Endothelial cell of umbilical vein (primary cell): ENCODE data around the gene VPS8. TPM values are rescaled to one million over a fixed set of nuclear protein-coding genes. Genes with fewer than 3 reads are reported as not detected.

Source experiments
- BruUV-seq: library from RNA; stranded (reverse); fragments of 400-500 nt; replicated peaks from 2 replicates; lab custom pipeline; 2021; lab: Mats Ljungman, UMichigan
- CTCF ChIA-PET: fragments of 300-600, 350-600 bp; sonication (Branson Sonifier 250); formaldehyde crosslinking; loops from one replicate; lab custom pipeline; 2021; ENCODE audit warnings: antibody characterized with exemption, inconsistent platforms; lab: Charles Lee
- POLR2A ChIA-PET: fragments of 300-600, 350-600 bp; sonication (Branson Sonifier 250); formaldehyde crosslinking; loops from one replicate; lab custom pipeline; 2021; ENCODE audit warnings: antibody characterized with exemption, inconsistent platforms; lab: Charles Lee
- DNase-seq: peaks from one replicate; pipeline ENCODE4 v3.0.0-alpha.2; 2011; ENCODE audit warnings: low read depth, low spot score
- FAIRE-seq: peaks from 2 replicates; lab custom pipeline; 2011; peaks lifted over from hg19 to GRCh38; lab: Jason Lieb, UNC
- H2AFZ ChIP-seq: 2 replicates; pipeline ENCODE4 v1.6.0; 2012; ENCODE audit warnings: low read depth, low read length, control low read depth, inconsistent platforms
- H3K27ac ChIP-seq: 2 replicates; pipeline ENCODE4 v1.5.1; 2011; ENCODE audit warnings: low read depth, mild to moderate bottlenecking, control low read depth, low read length, moderate library complexity; ENCODE audit not compliant: insufficient read depth
- H3K27me3 ChIP-seq, 2 experiments: 2 replicates each; pipeline versions ENCODE4 v1.6.0 to v1.6.1; 2011; ENCODE audit warnings: low read length in 2 of 2, mixed read lengths in 1 of 2; ENCODE audit not compliant: control insufficient read depth in 2 of 2, insufficient read depth in 2 of 2
- H3K36me3 ChIP-seq, 2 experiments: 2 replicates in 1 of 2; 3 replicates in 1 of 2; pipeline ENCODE4 v1.5.1; 2011; ENCODE audit warnings: low read length in 2 of 2, mild to moderate bottlenecking in 1 of 2, moderate library complexity in 1 of 2; ENCODE audit not compliant: control insufficient read depth in 2 of 2, insufficient read depth in 2 of 2; ENCODE audit errors: extremely low read depth in 1 of 2
- H3K4me1 ChIP-seq: 3 replicates; pipeline ENCODE4 v1.5.1; 2011; ENCODE audit warnings: mild to moderate bottlenecking, low read length; ENCODE audit not compliant: control insufficient read depth, insufficient read depth; ENCODE audit errors: extremely low read depth
- H3K4me2 ChIP-seq: 2 replicates; pipeline ENCODE4 v1.6.1; 2011; ENCODE audit warnings: low read length, control low read depth, mixed read lengths; ENCODE audit not compliant: insufficient read depth
- H3K4me3 ChIP-seq, 3 experiments: fragments of 200-600 bp in 1 of 3; sonication (generic), shearing (Covaris generic) in 1 of 3; replicated peaks in 1 of 3; 2 replicates each; pipeline ENCODE4 v1.5.1; 2011 to 2016; ENCODE audit warnings: control low read depth in 3 of 3, low read length in 3 of 3, mild to moderate bottlenecking in 2 of 3, inconsistent platforms in 1 of 3, low read depth in 1 of 3, moderate library complexity in 1 of 3; ENCODE audit not compliant: insufficient read depth in 1 of 3
- H3K79me2 ChIP-seq: 2 replicates; pipeline ENCODE4 v1.6.0; 2012; ENCODE audit warnings: low read length, inconsistent platforms; ENCODE audit not compliant: control insufficient read depth, insufficient read depth
- H3K9ac ChIP-seq: replicated peaks from 2 replicates; pipeline ENCODE3; 2011; ENCODE audit warnings: low read length, control low read depth; ENCODE audit not compliant: insufficient read depth; ENCODE audit errors: extremely low read depth
- H3K9me1 ChIP-seq: replicated peaks from 3 replicates; pipeline ENCODE4 v1.6.0; 2011; ENCODE audit warnings: mild to moderate bottlenecking, low read length; ENCODE audit not compliant: control insufficient read depth, insufficient read depth; ENCODE audit errors: extremely low read depth
- H3K9me3 ChIP-seq: replicated peaks from 2 replicates; pipeline ENCODE4 v1.5.1; 2012; ENCODE audit warnings: low read length, inconsistent platforms; ENCODE audit not compliant: control insufficient read depth, insufficient read depth
- H4K20me1 ChIP-seq: replicated peaks from 2 replicates; pipeline ENCODE3; 2011; ENCODE audit warnings: mild to moderate bottlenecking, low read length; ENCODE audit not compliant: control insufficient read depth, insufficient read depth; ENCODE audit errors: extremely low read depth
- EZH2 ChIP-seq: IDR thresholded peaks from 2 replicates; pipeline ENCODE4 v1.6.1; 2012; ENCODE audit warnings: borderline replicate concordance, low read depth, mild to moderate bottlenecking, moderate library complexity, low read length, inconsistent platforms; ENCODE audit not compliant: severe bottlenecking
- FOS ChIP-seq: IDR thresholded peaks from 2 replicates; pipeline ENCODE4 v1.6.1; 2011; ENCODE audit warnings: mild to moderate bottlenecking, low read length, moderate library complexity, borderline replicate concordance; ENCODE audit not compliant: insufficient read depth
- GATA2 ChIP-seq: IDR thresholded peaks from 2 replicates; pipeline ENCODE4 v1.7.0; 2011; ENCODE audit warnings: low read depth, mild to moderate bottlenecking, moderate library complexity, mixed read lengths, low read length; ENCODE audit not compliant: insufficient read length, insufficient read depth
- JUN ChIP-seq: IDR thresholded peaks from 2 replicates; pipeline ENCODE4 v1.6.1; 2011; ENCODE audit warnings: borderline replicate concordance, low read depth; ENCODE audit not compliant: insufficient read length, insufficient read depth
- MAX ChIP-seq: IDR thresholded peaks from 2 replicates; pipeline ENCODE4 v1.6.1; 2011; ENCODE audit not compliant: insufficient read depth, insufficient read length
- MYC ChIP-seq: IDR thresholded peaks from one replicate; pipeline ENCODE4 v1.6.1; 2011; ENCODE audit warnings: mild to moderate bottlenecking, low read depth, low read length
- POLR2A ChIP-seq: IDR thresholded peaks from 2 replicates; pipeline ENCODE4 v1.6.1; 2012; ENCODE audit warnings: low read depth, mild to moderate bottlenecking, control low read depth, low read length
- POLR2AphosphoS5 ChIP-seq: IDR thresholded peaks from 2 replicates; pipeline ENCODE4 v1.6.1; 2012; ENCODE audit warnings: low read depth, mild to moderate bottlenecking, control low read depth, low read length, moderate library complexity; ENCODE audit not compliant: insufficient read depth
- dilution Hi-C: fragments of 300-500 bp; cut with MboI; formaldehyde crosslinking; loops from one replicate; pipeline ENCODE4 v1.15.0; 2019; ENCODE audit warnings: low sequenced_read_pairs; ENCODE audit not compliant: extremely low pct_ligation_motif_present
- intact Hi-C: fragments of 100-400 bp; cut with micrococcal nuclease; formaldehyde crosslinking; loops from one replicate; pipeline ENCODE4 v1.10.0; 2022
- polyA plus RNA-seq, 4 experiments: library from polyadenylated mRNA; depleted of rRNA in 3 of 4; stranded (reverse) in 3 of 4; unstranded in 1 of 4; fragments of >200 nt; gene quantifications; 2 replicates each; pipeline versions ENCODE4 v1.2.1 to v1.2.3, GENCODE V29; 2011 to 2012; ENCODE audit warnings: missing spikeins in 1 of 4
- total RNA-seq: library from RNA; stranded (reverse); gene quantifications from 2 replicates; pipeline ENCODE4 v1.2.3, GENCODE V29; 2021
- TF ChIP-seq, protein P1 (sequence below), 2 donors: IDR thresholded peaks; 1 replicate in 1 of 2; 2 replicates in 1 of 2; pipeline ENCODE4 v1.5.1; 2011; ENCODE audit warnings: low read length in 2 of 2, mild to moderate bottlenecking in 2 of 2, moderate library complexity in 2 of 2, control low read depth in 1 of 2, inconsistent platforms in 1 of 2, low read depth in 1 of 2; ENCODE audit not compliant: insufficient read depth in 1 of 2; ENCODE audit errors: extremely low read depth in 1 of 2

VPS8 gene
- total and polyA plus RNA-seq, 2 donors (not counting 3 experiments of a cell fraction or from before 2014, with no cell fraction given), result 13.7 to 51.6 TPM

DNA sequence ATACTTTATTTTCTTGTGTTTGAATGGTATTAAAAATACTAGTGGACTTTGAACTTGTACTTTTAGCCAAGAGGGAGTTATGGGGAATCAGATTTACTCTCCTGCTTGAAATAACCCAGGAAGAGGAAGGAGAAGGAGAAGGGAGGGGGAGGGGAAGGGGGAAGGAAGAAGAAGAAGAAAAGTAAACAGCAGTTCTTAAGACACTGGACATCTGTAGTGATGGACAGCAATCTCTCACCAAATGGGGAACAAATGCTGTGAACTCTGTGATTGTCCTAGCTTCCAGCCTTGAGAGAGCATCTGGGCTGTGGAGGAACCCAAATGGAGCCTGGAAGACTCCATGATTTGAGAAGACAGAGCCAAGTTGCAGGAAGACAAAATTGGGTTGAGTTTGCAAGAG is 52.0 kb downstream of the VPS8 start:
- no peaks in the 10 kb centered on the region for H3K27me3 ChIP-seq
- no peak for TF ChIP-seq MAX
- TF ChIP-seq MYC, result no peak
- TF ChIP-seq GATA2, result no peak
- TF ChIP-seq POLR2AphosphoS5, result no peak
- TF ChIP-seq FOS, result no peak
- no peak for TF ChIP-seq JUN
- TF ChIP-seq POLR2A, result no peak
- TF ChIP-seq EZH2, result no peak
- TF ChIP-seq, protein P1, sequence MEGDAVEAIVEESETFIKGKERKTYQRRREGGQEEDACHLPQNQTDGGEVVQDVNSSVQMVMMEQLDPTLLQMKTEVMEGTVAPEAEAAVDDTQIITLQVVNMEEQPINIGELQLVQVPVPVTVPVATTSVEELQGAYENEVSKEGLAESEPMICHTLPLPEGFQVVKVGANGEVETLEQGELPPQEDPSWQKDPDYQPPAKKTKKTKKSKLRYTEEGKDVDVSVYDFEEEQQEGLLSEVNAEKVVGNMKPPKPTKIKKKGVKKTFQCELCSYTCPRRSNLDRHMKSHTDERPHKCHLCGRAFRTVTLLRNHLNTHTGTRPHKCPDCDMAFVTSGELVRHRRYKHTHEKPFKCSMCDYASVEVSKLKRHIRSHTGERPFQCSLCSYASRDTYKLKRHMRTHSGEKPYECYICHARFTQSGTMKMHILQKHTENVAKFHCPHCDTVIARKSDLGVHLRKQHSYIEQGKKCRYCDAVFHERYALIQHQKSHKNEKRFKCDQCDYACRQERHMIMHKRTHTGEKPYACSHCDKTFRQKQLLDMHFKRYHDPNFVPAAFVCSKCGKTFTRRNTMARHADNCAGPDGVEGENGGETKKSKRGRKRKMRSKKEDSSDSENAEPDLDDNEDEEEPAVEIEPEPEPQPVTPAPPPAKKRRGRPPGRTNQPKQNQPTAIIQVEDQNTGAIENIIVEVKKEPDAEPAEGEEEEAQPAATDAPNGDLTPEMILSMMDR (IDR thresholded peaks at IDR 0.05; ENCODE audit: extremely low read depth in 1 of 2, insufficient read depth in 1 of 2, low read depth in 1 of 2, low read length in 2 of 2), result no peak
- H3K9ac ChIP-seq, result no peak overlapping the region
- POLR2A ChIA-PET, result no interaction called here
- BruUV-seq, result no TSS peak
- H3K79me2 ChIP-seq, result no peaks in the 10 kb centered on the region
- DNase-seq (no peak), FAIRE-seq (no peak)
- dilution Hi-C loops, result loop anchor here (25.0 kb wide), 1 partner anchor 323 kb away; no protein-coding TSS in a partner anchor
- no peak overlapping the region for H3K4me2 ChIP-seq
- H2AFZ ChIP-seq, result no peak overlapping the region
- CTCF ChIA-PET, result no interaction called here
- H3K27ac ChIP-seq, result no peak overlapping the region
- H3K4me3 ChIP-seq, result no peak overlapping the region
- H3K4me1 ChIP-seq, result peaks cover 9% of the 10 kb centered on the region
- intact Hi-C loops, result no loop called here
- no peaks in the 10 kb centered on the region for H4K20me1 ChIP-seq
- H3K36me3 ChIP-seq, result peaks cover 3 to 5% of the 10 kb centered on the region in 2 experiments
- no peaks in the 10 kb centered on the region for H3K9me3 ChIP-seq
- peaks cover 2% of the 10 kb centered on the region for H3K9me1 ChIP-seq
